ENCODE data around the gene ZNF148. TPM values are rescaled to one million over a fixed set of nuclear protein-coding genes. Genes with fewer than 3 reads are reported as not detected.
A peak's percentile ranks its signal among the peaks of the same experiment; 100 is the strongest.
"Not testable (repeated sequence)": the region's sequence is repeated elsewhere in the genome, so short reads cannot be mapped to it uniquely, and the experiment has no call there.

The ZNF148 gene
- total RNA-seq, 1 experiment from 2014 or later, result 18.3 TPM

- DNase-seq (ENCODE audit: low read depth), result peak; percentile 9
These were observed 990 bp upstream of the ZNF148 start for GRCh38 chr3:125375950-125376679.

GRCh38 chr3:125374501-125374995, 577 bp downstream of the ZNF148 start:
- peak; percentile 41 for DNase-seq (ENCODE audit: low read depth)

GRCh38 chr3:125367403-125368230, 7.5 kb downstream of the ZNF148 start:
- DNase-seq (ENCODE audit: low read depth), result no peak

- no peak for DNase-seq (ENCODE audit: low read depth)
These were observed 9.0 kb downstream of the ZNF148 start for GRCh38 chr3:125366132-125366531.

GRCh38 chr3:125359700-125360099, 15.4 kb downstream of the ZNF148 start:
- no peak for DNase-seq (ENCODE audit: low read depth)

GRCh38 chr3:125358923-125359322, 16.2 kb downstream of the ZNF148 start:
- DNase-seq (ENCODE audit: low read depth), result no peak

GRCh38 chr3:125357837-125358236, 17.3 kb downstream of the ZNF148 start:
- no peak for DNase-seq (ENCODE audit: low read depth)

GRCh38 chr3:125357032-125357658, 18.0 kb downstream of the ZNF148 start:
- peak; percentile 55 for DNase-seq (ENCODE audit: low read depth)

- no peak for DNase-seq (ENCODE audit: low read depth)
These were observed 18.7 kb downstream of the ZNF148 start for GRCh38 chr3:125356140-125357026.

GRCh38 chr3:125353659-125354058, 21.5 kb downstream of the ZNF148 start:
- no peak for DNase-seq (ENCODE audit: low read depth)

- DNase-seq (ENCODE audit: low read depth), result no peak
These were observed 22.0 kb downstream of the ZNF148 start for GRCh38 chr3:125353128-125353527.

- DNase-seq (ENCODE audit: low read depth), result no peak
These were observed 23.2 kb downstream of the ZNF148 start for GRCh38 chr3:125351814-125352456.

GRCh38 chr3:125351152-125351551, 24.0 kb downstream of the ZNF148 start:
- DNase-seq (ENCODE audit: low read depth), result no peak

GRCh38 chr3:125350597-125350996, 24.5 kb downstream of the ZNF148 start:
- no peak for DNase-seq (ENCODE audit: low read depth)

- no peak for DNase-seq (ENCODE audit: low read depth)
These were observed 25.5 kb downstream of the ZNF148 start for GRCh38 chr3:125349556-125350165.

GRCh38 chr3:125349055-125349454, 26.1 kb downstream of the ZNF148 start:
- DNase-seq (ENCODE audit: low read depth), result no peak

- not testable (repeated sequence) for DNase-seq (ENCODE audit: low read depth)
These were observed 31.8 kb downstream of the ZNF148 start for GRCh38 chr3:125343367-125343766.

GRCh38 chr3:125340121-125340520, 35.0 kb downstream of the ZNF148 start:
- no peak for DNase-seq (ENCODE audit: low read depth)

GRCh38 chr3:125337506-125337905, 37.6 kb downstream of the ZNF148 start:
- DNase-seq (ENCODE audit: low read depth), result no peak
